Chondrocyte (in vitro differentiated cells): ENCODE results near the gene RPL34. TPM values are rescaled to one million over a fixed set of nuclear protein-coding genes. Genes with fewer than 3 reads are reported as not detected.

Experiments
- DNase-seq: peaks from one replicate; pipeline ENCODE4 v3.0.0; 2021; ENCODE audit warnings: mixed read lengths, low spot score
- H3K27ac Mint-ChIP-seq: one replicate; pipeline ENCODE4 v1.8.0; 2021; ENCODE audit warnings: mild to moderate bottlenecking, moderate library complexity, mixed read lengths; ENCODE audit not compliant: unreplicated experiment
- H3K27me3 Mint-ChIP-seq: 2 replicates; pipeline ENCODE4 v1.8.0; 2021; ENCODE audit warnings: low read depth, mixed read lengths
- H3K36me3 Mint-ChIP-seq: 2 replicates; pipeline ENCODE4 v1.8.0; 2021; ENCODE audit warnings: low read depth, mixed read lengths
- H3K4me1 Mint-ChIP-seq: 2 replicates; pipeline ENCODE4 v1.8.0; 2021; ENCODE audit warnings: low read depth, mild to moderate bottlenecking, mixed read lengths
- H3K4me3 Mint-ChIP-seq: one replicate; pipeline ENCODE4 v1.8.0; 2021; ENCODE audit warnings: mild to moderate bottlenecking, moderate library complexity, mixed read lengths; ENCODE audit not compliant: unreplicated experiment
- H3K9me3 Mint-ChIP-seq: 2 replicates; pipeline ENCODE4 v1.8.0; 2021; ENCODE audit warnings: low read depth, mixed read lengths
- total RNA-seq: library from RNA; stranded (reverse); gene quantifications from 3 replicates; pipeline ENCODE4 v1.2.1, GENCODE V29; 2021
- TF ChIP-seq, protein P1 (sequence below): fragments of 200-600 bp; sonication (generic); IDR thresholded peaks from 2 replicates; pipeline ENCODE4 v1.5.0; 2021; ENCODE audit warnings: antibody characterized with exemption, mild to moderate bottlenecking, moderate library complexity

RPL34 gene
- total RNA-seq, 1 donor from 2014 or later = 741 TPM

DNA sequence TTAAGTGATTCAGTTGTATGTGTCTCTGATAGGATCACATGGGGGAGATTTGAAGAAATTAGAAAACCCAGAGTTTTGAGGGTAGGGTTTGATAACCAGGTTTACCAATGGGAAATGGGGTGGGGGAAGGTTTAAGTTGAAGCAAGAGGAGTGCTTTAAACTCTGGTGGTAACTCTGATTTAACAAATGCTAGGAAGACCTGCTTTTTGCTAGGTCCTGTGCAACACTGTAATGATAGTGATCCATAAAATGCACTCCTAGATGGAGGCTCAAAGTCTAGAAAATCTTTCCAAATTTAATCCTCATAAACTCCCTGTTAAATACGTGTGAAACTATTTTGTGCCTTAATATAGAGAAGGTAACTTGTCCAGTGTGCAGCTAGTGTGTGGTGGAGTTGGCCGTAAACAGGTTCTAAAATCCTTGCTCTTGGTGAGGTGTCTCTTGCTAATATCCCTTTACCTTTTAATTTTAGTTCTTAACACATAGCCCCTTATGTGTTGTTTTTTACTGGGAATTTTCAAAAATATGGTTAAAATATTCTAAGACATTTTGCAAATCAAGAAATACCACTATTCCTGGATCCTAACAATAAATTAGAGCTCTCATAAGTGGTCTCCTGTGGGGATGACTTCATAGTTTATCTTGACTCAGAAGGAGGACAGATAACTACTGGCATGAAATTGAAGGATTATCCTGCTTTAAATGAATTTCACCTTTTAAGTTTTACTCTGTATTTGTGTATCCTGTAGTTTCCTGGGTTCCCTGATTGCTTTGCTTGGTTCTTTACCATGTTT is 4.1 kb downstream of the RPL34 start:
- peak overlapping the region; percentile 33 for H3K27ac Mint-ChIP-seq
- peaks cover 33% of the 10 kb centered on the region for H3K36me3 Mint-ChIP-seq
- no peaks in the 10 kb centered on the region for H3K9me3 Mint-ChIP-seq
- peaks cover 51% of the 10 kb centered on the region for H3K4me1 Mint-ChIP-seq
- TF ChIP-seq, protein P1, sequence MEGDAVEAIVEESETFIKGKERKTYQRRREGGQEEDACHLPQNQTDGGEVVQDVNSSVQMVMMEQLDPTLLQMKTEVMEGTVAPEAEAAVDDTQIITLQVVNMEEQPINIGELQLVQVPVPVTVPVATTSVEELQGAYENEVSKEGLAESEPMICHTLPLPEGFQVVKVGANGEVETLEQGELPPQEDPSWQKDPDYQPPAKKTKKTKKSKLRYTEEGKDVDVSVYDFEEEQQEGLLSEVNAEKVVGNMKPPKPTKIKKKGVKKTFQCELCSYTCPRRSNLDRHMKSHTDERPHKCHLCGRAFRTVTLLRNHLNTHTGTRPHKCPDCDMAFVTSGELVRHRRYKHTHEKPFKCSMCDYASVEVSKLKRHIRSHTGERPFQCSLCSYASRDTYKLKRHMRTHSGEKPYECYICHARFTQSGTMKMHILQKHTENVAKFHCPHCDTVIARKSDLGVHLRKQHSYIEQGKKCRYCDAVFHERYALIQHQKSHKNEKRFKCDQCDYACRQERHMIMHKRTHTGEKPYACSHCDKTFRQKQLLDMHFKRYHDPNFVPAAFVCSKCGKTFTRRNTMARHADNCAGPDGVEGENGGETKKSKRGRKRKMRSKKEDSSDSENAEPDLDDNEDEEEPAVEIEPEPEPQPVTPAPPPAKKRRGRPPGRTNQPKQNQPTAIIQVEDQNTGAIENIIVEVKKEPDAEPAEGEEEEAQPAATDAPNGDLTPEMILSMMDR = no peak
- no peak overlapping the region for H3K4me3 Mint-ChIP-seq
- H3K27me3 Mint-ChIP-seq = no peaks in the 10 kb centered on the region
- no peak for DNase-seq

- TF ChIP-seq, protein P1 = no peak
- no peak overlapping the region for H3K4me3 Mint-ChIP-seq
- H3K4me1 Mint-ChIP-seq = peaks cover 39% of the 10 kb centered on the region
- no peaks in the 10 kb centered on the region for H3K9me3 Mint-ChIP-seq
- DNase-seq = no peak
- peaks cover 45% of the 10 kb centered on the region for H3K36me3 Mint-ChIP-seq
- H3K27me3 Mint-ChIP-seq = no peaks in the 10 kb centered on the region
- H3K27ac Mint-ChIP-seq = no peak overlapping the region
Measured at GRCh38 chr4:108626056-108626455, 5.7 kb downstream of the RPL34 start.

GRCh38 chr4:108628411-108628810 is 8.0 kb downstream of the RPL34 start:
- Mint-ChIP-seq H3K9me3 (no peaks in the 10 kb centered on the region), H3K4me1 (peaks cover 17% of the 10 kb centered on the region), H3K36me3 (peaks cover 48% of the 10 kb centered on the region), H3K27me3 (no peaks in the 10 kb centered on the region), H3K4me3 (no peak overlapping the region), H3K27ac (no peak overlapping the region)
- TF ChIP-seq, protein P1 = no peak
- DNase-seq = no peak

DNA sequence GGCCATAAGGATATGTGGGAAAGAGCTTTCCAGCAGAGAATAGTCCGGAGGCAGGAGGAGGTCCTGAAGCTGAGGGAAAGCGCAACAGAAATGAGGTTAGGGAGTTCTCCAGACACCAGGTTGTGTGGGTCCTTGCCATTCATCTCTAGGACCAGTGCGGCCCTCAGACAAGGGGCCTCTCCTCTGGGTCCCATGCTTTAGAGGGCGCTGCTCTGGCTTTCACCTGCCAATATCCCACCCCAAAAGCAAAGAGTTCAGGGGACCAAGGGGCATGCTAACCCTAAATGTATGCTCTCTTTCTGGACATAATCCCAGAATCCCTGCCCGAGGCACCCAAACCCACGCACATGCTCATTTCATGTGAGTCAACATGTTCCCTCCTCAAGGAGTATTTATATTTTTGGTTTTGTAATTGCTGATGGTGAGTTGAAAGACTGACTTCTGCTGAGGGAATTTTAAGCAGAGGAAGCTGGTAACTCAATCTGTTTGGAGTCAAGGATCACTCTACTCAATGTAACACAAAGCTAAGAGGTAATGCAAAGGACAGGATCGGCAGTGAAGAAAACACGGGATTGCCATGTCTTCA is 14.8 kb downstream of the RPL34 start:
- TF ChIP-seq, protein P1 = no peak
- no peak overlapping the region for H3K4me3 Mint-ChIP-seq
- peaks cover 3% of the 10 kb centered on the region for H3K4me1 Mint-ChIP-seq
- H3K36me3 Mint-ChIP-seq = peaks cover 24% of the 10 kb centered on the region
- H3K27me3 Mint-ChIP-seq = no peaks in the 10 kb centered on the region
- no peaks in the 10 kb centered on the region for H3K9me3 Mint-ChIP-seq
- peak overlapping the region; percentile 49 for H3K27ac Mint-ChIP-seq
- DNase-seq = no peak

- no peak for DNase-seq
- H3K4me3 Mint-ChIP-seq = no peak overlapping the region
- H3K27me3 Mint-ChIP-seq = no peaks in the 10 kb centered on the region
- peaks cover 3% of the 10 kb centered on the region for H3K4me1 Mint-ChIP-seq
- H3K27ac Mint-ChIP-seq = no peak overlapping the region
- peaks cover 18% of the 10 kb centered on the region for H3K36me3 Mint-ChIP-seq
- H3K9me3 Mint-ChIP-seq = no peaks in the 10 kb centered on the region
- TF ChIP-seq, protein P1 = no peak
Measured at GRCh38 chr4:108636246-108636645, 15.9 kb downstream of the RPL34 start.
